ENCODE data around the gene HEG1. TPM values are rescaled to one million over a fixed set of nuclear protein-coding genes. Genes with fewer than 3 reads are reported as not detected.
A peak's percentile ranks its signal among the peaks of the same experiment; 100 is the strongest.

Gene HEG1
- polyA plus RNA-seq, 4 donors: 24.2 to 49.0 (median 30.8) TPM

GRCh38 chr3:125023833-125024555 is 31.8 kb downstream of the HEG1 start:
- DNase-seq (ENCODE audit: low read depth in 4 of 4, low spot score in 3 of 4): no peak

- no peak for DNase-seq (ENCODE audit: low read depth in 4 of 4, low spot score in 3 of 4)
Measured at GRCh38 chr3:125022206-125022605, 33.6 kb downstream of the HEG1 start.

- no peak for DNase-seq (ENCODE audit: low read depth in 4 of 4, low spot score in 3 of 4)
Measured at GRCh38 chr3:125019271-125019670, 36.5 kb downstream of the HEG1 start.

GRCh38 chr3:125017406-125017805 is 38.4 kb downstream of the HEG1 start:
- no peak for DNase-seq (ENCODE audit: low read depth in 4 of 4, low spot score in 3 of 4)

GRCh38 chr3:125014570-125015179 is 41.1 kb downstream of the HEG1 start:
- no peak for DNase-seq (ENCODE audit: low read depth in 4 of 4, low spot score in 3 of 4)

GRCh38 chr3:125013095-125013494 is 42.7 kb downstream of the HEG1 start:
- no peak for DNase-seq (ENCODE audit: low read depth in 4 of 4, low spot score in 3 of 4)

GRCh38 chr3:125011941-125012340 is 43.9 kb downstream of the HEG1 start:
- no peak for DNase-seq (ENCODE audit: low read depth in 4 of 4, low spot score in 3 of 4)

- no peak for DNase-seq (ENCODE audit: low read depth in 4 of 4, low spot score in 3 of 4)
Measured at GRCh38 chr3:125010393-125010792, 45.4 kb downstream of the HEG1 start.

- DNase-seq (ENCODE audit: low read depth in 4 of 4, low spot score in 3 of 4): no peak
Measured at GRCh38 chr3:125008766-125009165, 47.0 kb downstream of the HEG1 start.

GRCh38 chr3:125006291-125006731 is 49.5 kb downstream of the HEG1 start:
- peak in 1 of 4 donors; percentile 40 for DNase-seq (ENCODE audit: low read depth in 4 of 4, low spot score in 3 of 4)

- DNase-seq (ENCODE audit: low read depth in 4 of 4, low spot score in 3 of 4): no peak
Measured at GRCh38 chr3:125005676-125006075, 50.1 kb downstream of the HEG1 start.

GRCh38 chr3:125005222-125005621 is 50.6 kb downstream of the HEG1 start:
- DNase-seq (ENCODE audit: low read depth in 4 of 4, low spot score in 3 of 4): no peak

GRCh38 chr3:125003859-125004595 is 51.8 kb downstream of the HEG1 start:
- no peak for DNase-seq (ENCODE audit: low read depth in 4 of 4, low spot score in 3 of 4)

GRCh38 chr3:125003369-125003853 is 52.4 kb downstream of the HEG1 start:
- DNase-seq (ENCODE audit: low read depth in 4 of 4, low spot score in 3 of 4): no peak

- DNase-seq (ENCODE audit: low read depth in 4 of 4, low spot score in 3 of 4): no peak
Measured at GRCh38 chr3:125002414-125003368, 53.1 kb downstream of the HEG1 start.

GRCh38 chr3:125001557-125002413 is 54.0 kb downstream of the HEG1 start:
- DNase-seq (ENCODE audit: low read depth in 4 of 4, low spot score in 3 of 4): no peak

GRCh38 chr3:125000661-125001060 is 55.1 kb downstream of the HEG1 start:
- no peak for DNase-seq (ENCODE audit: low read depth in 4 of 4, low spot score in 3 of 4)

- no peak for DNase-seq (ENCODE audit: low read depth in 4 of 4, low spot score in 3 of 4)
Measured at GRCh38 chr3:124999897-125000435, 55.8 kb downstream of the HEG1 start.

- DNase-seq (ENCODE audit: low read depth in 4 of 4, low spot score in 3 of 4): no peak
Measured at GRCh38 chr3:124999317-124999716, 56.5 kb downstream of the HEG1 start.
